Gastroesophageal sphincter (tissue), 3 donors: Measurements from ENCODE around the gene DNAJB9.

Experiments
- CTCF ChIP-seq, 4 experiments: fragments of 200-600 bp in 2 of 4; fragments of 450-650 bp in 2 of 4; sonication (generic) in 1 of 4; IDR thresholded peaks; one replicate each; pipeline ENCODE4 v1.5.1; 2017 to 2019; ENCODE audit warnings: antibody characterized with exemption in 4 of 4, mild to moderate bottlenecking in 2 of 4, moderate library complexity in 2 of 4
- POLR2A ChIP-seq, 2 donors: fragments of 450-650 bp; IDR thresholded peaks; one replicate each; pipeline ENCODE4 v1.6.1; 2017; ENCODE audit warnings: antibody characterized with exemption in 2 of 2, mild to moderate bottlenecking in 2 of 2, moderate library complexity in 1 of 2

DNA sequence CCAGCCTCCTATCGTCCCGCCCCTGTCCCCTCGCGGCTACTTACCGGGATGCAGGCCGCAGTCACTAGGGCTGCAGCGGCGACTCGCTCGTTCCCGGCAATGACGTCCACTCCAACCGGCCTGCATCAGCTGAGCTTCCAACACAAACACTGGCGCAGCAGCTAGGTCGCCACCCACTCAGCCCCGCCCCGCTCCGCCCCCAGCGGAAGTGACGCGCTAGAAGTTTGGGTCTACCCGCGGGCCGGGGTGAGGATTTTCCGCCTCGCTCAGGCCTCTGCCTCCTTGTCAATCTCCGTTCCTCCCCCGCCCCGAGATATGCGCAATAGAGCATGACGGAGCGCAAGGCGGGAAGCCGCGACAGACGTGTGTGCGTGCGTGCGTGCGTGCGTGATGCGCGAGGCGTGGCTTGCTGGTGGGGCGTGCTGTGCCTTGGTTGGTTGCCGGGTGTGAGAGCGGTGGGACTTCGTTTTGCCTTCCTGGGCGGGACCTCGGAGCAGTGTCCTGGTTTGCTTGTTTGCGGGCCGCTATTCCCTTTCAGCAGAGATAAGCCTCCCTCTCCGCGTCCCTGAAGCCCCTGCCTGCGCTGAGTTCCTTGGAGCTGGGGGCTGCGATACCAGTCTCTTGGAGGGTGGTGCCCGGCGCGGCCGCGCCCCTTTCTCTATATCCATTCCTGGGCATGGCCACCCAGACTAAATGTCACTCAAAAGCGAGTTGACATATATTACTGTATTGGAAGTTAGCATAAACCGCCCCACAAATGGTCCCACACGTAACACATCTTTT lies 43.5 kb upstream of the DNAJB9 start, which contains the start of gene PNPLA8:
- TF ChIP-seq CTCF (IDR thresholded peaks at IDR 0.05) (peak in 1 of 4 experiments; percentile 31), POLR2A (IDR thresholded peaks at IDR 0.05) (peak; percentile 87 to 91)
